Breast epithelium (tissue), 4 donors: ENCODE results near the gene DNAH7. TPM values are rescaled to one million over a fixed set of nuclear protein-coding genes. Genes with fewer than 3 reads are reported as not detected.

Source experiments
- DNase-seq, 2 donors: peaks; one replicate each; pipeline ENCODE4 v3.0.0-alpha.2; 2019; ENCODE audit warnings: low spot score in 2 of 2
- H3K27ac ChIP-seq, 2 donors: fragments of 200-600 bp; sonication (generic) in 1 of 2; one replicate each; pipeline ENCODE4 v1.5.1; 2016 to 2019; ENCODE audit warnings: mild to moderate bottlenecking in 1 of 2
- H3K27me3 ChIP-seq, 2 donors: fragments of 200-600 bp; sonication (generic) in 1 of 2; one replicate each; pipeline versions ENCODE4 v1.5.1 to v1.6.0; 2017 to 2019; ENCODE audit warnings: control low read depth in 1 of 2, mild to moderate bottlenecking in 1 of 2
- H3K36me3 ChIP-seq: fragments of 200-600 bp; one replicate; pipeline ENCODE4 v1.5.1; 2019
- H3K4me1 ChIP-seq, 2 donors: fragments of 200-600 bp; sonication (generic); one replicate each; pipeline ENCODE4 v1.5.1; 2016 to 2019; ENCODE audit warnings: control low read depth in 1 of 2
- H3K4me3 ChIP-seq, 3 donors: fragments of 200-600 bp; sonication (generic); 1 replicate in 2 of 3; 2 replicates in 1 of 3; pipeline ENCODE4 v1.5.1; 2016 to 2019; ENCODE audit warnings: mild to moderate bottlenecking in 3 of 3, moderate library complexity in 2 of 3
- H3K9me3 ChIP-seq, 2 donors: fragments of 200-600 bp; sonication (generic) in 1 of 2; one replicate each; pipeline ENCODE4 v1.5.1; 2016 to 2019; ENCODE audit warnings: control low read depth in 1 of 2
- POLR2A ChIP-seq: fragments of 450-650 bp; IDR thresholded peaks from one replicate; pipeline ENCODE4 v1.6.1; 2016; ENCODE audit warnings: antibody characterized with exemption, mild to moderate bottlenecking, moderate library complexity
- POLR2AphosphoS5 ChIP-seq, 3 donors: sonication (generic); formaldehyde crosslinking; IDR thresholded peaks; one replicate each; pipeline ENCODE4 v1.6.1; 2017; ENCODE audit warnings: antibody characterized with exemption in 3 of 3
- intact Hi-C: fragments of 100-400 bp; cut with DNase I; formaldehyde crosslinking; loops from one replicate; pipeline ENCODE4 v1.15.1; 2023; ENCODE audit warnings: low total_unique reads
- total RNA-seq, 3 donors: library from RNA; depleted of rRNA; stranded (reverse); fragments of >200 nt; gene quantifications; one replicate each; pipeline ENCODE4 v1.1.0, GENCODE V29; 2016
- TF ChIP-seq, protein P1 (sequence below), 3 donors: fragments of 450-650 bp; IDR thresholded peaks; one replicate each; pipeline ENCODE4 v1.5.1; 2016 to 2017; ENCODE audit warnings: antibody characterized with exemption in 3 of 3, mild to moderate bottlenecking in 3 of 3, moderate library complexity in 3 of 3

Gene DNAH7
- total RNA-seq, 3 donors from 2014 or later, result 1.3 to 10.5 (median 7.2) TPM

DNA sequence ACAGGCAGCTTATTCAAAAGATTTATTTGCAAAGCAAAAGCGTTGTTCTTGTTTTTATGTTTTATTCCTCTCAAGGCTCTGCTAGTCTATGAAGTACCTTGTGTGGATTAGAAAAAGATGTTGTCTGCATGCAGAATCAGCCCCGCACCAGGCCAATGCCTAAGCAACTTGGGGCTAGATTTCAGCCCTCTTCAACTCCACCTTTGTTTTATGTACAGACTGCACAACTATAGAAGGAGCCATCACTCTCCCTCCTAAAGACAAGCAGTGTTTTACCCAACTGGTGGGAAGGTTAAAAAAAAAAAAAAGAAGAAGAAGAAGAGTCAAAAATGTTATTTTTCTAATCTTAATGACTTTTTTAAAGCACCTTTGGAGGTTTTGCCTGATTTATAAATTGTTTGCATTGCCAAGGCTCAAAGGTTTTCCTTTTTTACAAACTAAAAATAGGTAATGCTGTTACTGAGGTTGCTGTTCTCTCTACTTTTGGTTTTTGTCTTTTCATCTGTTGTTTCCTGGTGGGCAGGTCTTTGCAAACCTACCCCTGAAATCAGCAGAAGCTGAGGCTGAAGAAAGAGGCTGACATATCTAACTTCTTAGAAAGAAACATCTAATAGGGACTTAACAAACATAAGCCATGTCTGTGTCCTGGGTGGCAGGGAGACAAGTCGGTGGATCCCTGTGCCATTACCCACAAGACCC is 247.6 kb downstream of the DNAH7 start:
- no peak for DNase-seq
- TF ChIP-seq POLR2AphosphoS5 (IDR thresholded peaks at IDR 0.05), result no peak
- TF ChIP-seq, protein P1, sequence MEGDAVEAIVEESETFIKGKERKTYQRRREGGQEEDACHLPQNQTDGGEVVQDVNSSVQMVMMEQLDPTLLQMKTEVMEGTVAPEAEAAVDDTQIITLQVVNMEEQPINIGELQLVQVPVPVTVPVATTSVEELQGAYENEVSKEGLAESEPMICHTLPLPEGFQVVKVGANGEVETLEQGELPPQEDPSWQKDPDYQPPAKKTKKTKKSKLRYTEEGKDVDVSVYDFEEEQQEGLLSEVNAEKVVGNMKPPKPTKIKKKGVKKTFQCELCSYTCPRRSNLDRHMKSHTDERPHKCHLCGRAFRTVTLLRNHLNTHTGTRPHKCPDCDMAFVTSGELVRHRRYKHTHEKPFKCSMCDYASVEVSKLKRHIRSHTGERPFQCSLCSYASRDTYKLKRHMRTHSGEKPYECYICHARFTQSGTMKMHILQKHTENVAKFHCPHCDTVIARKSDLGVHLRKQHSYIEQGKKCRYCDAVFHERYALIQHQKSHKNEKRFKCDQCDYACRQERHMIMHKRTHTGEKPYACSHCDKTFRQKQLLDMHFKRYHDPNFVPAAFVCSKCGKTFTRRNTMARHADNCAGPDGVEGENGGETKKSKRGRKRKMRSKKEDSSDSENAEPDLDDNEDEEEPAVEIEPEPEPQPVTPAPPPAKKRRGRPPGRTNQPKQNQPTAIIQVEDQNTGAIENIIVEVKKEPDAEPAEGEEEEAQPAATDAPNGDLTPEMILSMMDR (IDR thresholded peaks at IDR 0.05), result no peak
- TF ChIP-seq POLR2A, result no peak
- Histone ChIP-seq H3K36me3 (no peaks in the 10 kb centered on the region), H3K27me3 (no peaks in the 10 kb centered on the region), H3K9me3 (no peaks in the 10 kb centered on the region), H3K27ac (no peak overlapping the region), H3K4me3 (no peak overlapping the region), H3K4me1 (no peaks in the 10 kb centered on the region)
- intact Hi-C loops, result no loop called here

DNA sequence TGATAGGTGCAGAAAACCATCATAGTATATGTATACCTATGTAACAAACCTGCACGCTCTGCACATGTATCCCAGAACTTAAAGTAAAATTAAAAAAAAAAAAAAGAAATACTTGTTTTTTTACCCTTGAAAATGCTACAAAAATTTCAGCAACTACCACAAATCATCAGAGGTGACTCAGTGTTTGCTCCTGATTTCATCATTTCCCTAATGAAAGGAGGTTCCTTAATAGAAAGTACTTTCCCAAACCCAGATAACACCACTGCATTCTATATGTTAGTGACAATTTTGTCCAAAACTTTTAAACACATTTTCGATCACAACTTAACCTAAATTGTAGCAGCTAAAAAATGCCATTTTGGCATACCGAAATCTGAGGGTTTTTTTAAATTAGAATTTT is 248.3 kb downstream of the DNAH7 start:
- H3K27me3 ChIP-seq, result no peaks in the 10 kb centered on the region

DNA sequence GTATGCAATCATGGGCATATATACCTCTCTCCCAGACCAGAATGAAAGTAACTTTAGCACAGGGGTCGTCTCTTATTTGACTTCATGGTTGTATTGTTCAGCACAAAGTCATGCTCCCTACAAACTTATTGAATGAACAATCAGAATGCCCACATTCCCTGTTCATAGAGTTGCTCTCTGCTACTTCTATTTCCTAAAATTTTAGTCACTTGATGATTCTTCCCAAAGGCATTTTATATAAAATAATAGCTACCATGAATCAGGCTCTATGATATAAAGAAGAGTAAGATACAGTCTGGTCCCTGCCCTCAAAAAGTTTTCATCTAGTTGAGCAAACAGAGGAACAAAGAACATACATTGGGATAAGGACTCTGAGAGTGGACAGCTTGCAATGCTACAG is 249.4 kb downstream of the DNAH7 start:
- no peak overlapping the region for H3K27ac ChIP-seq
- TF ChIP-seq, protein P1 (IDR thresholded peaks at IDR 0.05), result no peak
- no peak for TF ChIP-seq POLR2AphosphoS5 (IDR thresholded peaks at IDR 0.05)
- no peak for TF ChIP-seq POLR2A
- H3K4me3 ChIP-seq, result no peak overlapping the region
- DNase-seq, result no peak
- H3K36me3 ChIP-seq, result no peaks in the 10 kb centered on the region
- no peaks in the 10 kb centered on the region for H3K4me1 ChIP-seq
- no peaks in the 10 kb centered on the region for H3K9me3 ChIP-seq
- H3K27me3 ChIP-seq, result no peaks in the 10 kb centered on the region
- intact Hi-C loops, result no loop called here

More for the DNA sequence above, 248.3 kb downstream of the DNAH7 start:
- H3K36me3 ChIP-seq, result no peaks in the 10 kb centered on the region
- intact Hi-C loops, result no loop called here
- no peaks in the 10 kb centered on the region for H3K9me3 ChIP-seq
- no peak overlapping the region for H3K27ac ChIP-seq
- H3K4me3 ChIP-seq, result no peak overlapping the region
- TF ChIP-seq POLR2A (no peak), POLR2AphosphoS5 (IDR thresholded peaks at IDR 0.05) (no peak)
- TF ChIP-seq, protein P1 (IDR thresholded peaks at IDR 0.05), result no peak
- DNase-seq, result no peak
- no peaks in the 10 kb centered on the region for H3K4me1 ChIP-seq

DNA sequence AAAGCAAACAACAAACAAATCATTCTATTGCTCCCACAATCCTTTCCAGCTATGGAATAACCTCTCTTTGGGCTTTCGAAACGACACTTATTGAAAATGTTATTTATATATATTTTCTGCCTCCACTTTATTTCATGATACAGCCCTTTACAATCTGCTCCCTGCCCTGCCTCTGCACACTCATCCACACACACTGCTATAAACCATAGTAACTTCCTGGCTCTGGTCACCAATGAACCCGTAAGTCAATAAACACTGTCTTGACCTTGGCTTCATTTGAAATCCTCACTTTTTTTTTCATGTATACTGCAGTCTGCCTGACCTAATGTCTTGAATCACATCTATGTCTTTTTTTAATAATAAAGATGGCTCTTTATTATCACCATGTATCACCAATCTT is 250.1 kb downstream of the DNAH7 start:
- TF ChIP-seq, protein P1 (IDR thresholded peaks at IDR 0.05), result no peak
- TF ChIP-seq POLR2AphosphoS5 (IDR thresholded peaks at IDR 0.05) (no peak), POLR2A (no peak)
- no peaks in the 10 kb centered on the region for H3K27me3 ChIP-seq
- no peak for DNase-seq
- intact Hi-C loops, result no loop called here
- H3K36me3 ChIP-seq, result no peaks in the 10 kb centered on the region
- H3K4me3 ChIP-seq, result no peak overlapping the region
- H3K9me3 ChIP-seq, result no peaks in the 10 kb centered on the region
- H3K4me1 ChIP-seq, result no peaks in the 10 kb centered on the region
- H3K27ac ChIP-seq, result no peak overlapping the region

DNA sequence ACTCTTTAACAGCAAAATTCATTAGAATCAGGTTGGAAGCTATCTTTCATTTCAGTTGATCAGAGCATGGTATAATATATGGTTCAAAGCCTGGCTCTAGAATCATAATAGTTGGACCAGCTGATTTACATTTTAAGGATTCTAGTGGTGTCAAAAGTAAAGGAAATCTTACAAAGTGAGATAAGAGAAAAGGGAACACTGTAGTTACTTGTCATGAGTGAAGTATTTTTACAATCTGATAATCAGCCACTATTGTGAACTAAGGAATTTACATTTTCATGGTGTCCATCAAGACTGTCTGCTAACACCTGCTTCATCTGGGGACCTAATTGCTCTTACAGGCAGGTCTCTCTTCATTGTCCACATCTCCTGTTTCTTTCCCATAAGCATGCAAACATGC is 250.5 kb downstream of the DNAH7 start:
- Histone ChIP-seq H3K36me3 (no peaks in the 10 kb centered on the region), H3K9me3 (no peaks in the 10 kb centered on the region), H3K4me1 (no peaks in the 10 kb centered on the region), H3K27me3 (no peaks in the 10 kb centered on the region), H3K27ac (no peak overlapping the region), H3K4me3 (no peak overlapping the region)
- no peak for DNase-seq
- intact Hi-C loops, result no loop called here
- TF ChIP-seq POLR2A, result no peak
- TF ChIP-seq, protein P1 (IDR thresholded peaks at IDR 0.05), result no peak
- TF ChIP-seq POLR2AphosphoS5 (IDR thresholded peaks at IDR 0.05), result no peak
